Astrocyte (in vitro differentiated cells and primary cell): ENCODE results near the gene SLC17A3.

ENCODE experiments used
- EZH2 ChIP-seq: IDR thresholded peaks from 2 replicates; pipeline ENCODE4 v1.6.1; 2012; ENCODE audit warnings: mild to moderate bottlenecking, low read length, inconsistent platforms; ENCODE audit not compliant: insufficient read depth
- TF ChIP-seq, protein P1 (sequence below): IDR thresholded peaks from 2 replicates; pipeline ENCODE4 v1.5.1; 2011; ENCODE audit warnings: low read depth, mild to moderate bottlenecking, inconsistent platforms, low read length, moderate library complexity; ENCODE audit not compliant: insufficient read depth

DNA sequence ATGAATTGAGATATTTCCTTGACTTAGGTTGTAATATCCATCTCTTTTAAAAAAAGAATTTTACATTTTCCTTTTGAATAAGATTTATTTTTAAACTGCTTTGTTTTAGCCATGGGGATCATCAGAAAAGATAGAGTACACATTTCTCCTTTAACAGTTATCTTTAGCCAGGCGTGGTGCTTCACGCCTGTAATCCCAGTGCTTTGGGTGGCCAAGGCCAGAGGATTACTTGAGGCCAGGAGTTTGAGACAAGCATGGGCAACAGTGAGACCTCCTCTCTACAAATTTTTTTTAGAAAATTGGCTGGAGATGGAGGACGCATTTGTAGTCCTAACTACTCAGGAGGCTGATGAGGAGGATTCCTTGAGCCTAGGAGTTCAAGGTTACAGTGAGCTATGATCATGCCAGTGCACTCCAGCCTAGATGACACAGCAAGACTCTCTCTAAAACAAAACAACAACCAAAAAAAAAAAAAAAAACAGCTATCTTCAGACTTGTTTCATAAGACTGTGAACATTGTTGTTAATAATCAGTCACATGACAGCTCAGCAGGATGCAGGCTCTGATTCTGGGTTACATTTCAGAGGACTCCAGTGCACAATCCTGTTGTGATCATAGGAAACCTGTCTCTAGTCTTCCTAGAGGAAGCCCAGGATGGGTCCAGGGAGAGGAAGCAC lies 2.0 kb upstream of the SLC17A3 start:
- TF ChIP-seq, protein P1, sequence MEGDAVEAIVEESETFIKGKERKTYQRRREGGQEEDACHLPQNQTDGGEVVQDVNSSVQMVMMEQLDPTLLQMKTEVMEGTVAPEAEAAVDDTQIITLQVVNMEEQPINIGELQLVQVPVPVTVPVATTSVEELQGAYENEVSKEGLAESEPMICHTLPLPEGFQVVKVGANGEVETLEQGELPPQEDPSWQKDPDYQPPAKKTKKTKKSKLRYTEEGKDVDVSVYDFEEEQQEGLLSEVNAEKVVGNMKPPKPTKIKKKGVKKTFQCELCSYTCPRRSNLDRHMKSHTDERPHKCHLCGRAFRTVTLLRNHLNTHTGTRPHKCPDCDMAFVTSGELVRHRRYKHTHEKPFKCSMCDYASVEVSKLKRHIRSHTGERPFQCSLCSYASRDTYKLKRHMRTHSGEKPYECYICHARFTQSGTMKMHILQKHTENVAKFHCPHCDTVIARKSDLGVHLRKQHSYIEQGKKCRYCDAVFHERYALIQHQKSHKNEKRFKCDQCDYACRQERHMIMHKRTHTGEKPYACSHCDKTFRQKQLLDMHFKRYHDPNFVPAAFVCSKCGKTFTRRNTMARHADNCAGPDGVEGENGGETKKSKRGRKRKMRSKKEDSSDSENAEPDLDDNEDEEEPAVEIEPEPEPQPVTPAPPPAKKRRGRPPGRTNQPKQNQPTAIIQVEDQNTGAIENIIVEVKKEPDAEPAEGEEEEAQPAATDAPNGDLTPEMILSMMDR, result no peak
- TF ChIP-seq EZH2, result no peak
